Activated naive CD8-positive, alpha-beta T cell treated with anti-CD3 and anti-CD28 coated beads, Interleukin-2, amount 50 U/mL, for 24 hours (primary cell): Measurements from ENCODE around the gene HOXA10.

Experiments used
- ATAC-seq: fragments of 150-1000 bp; cut with Tn5 transposase; one replicate; pipeline ENCODE4 v1.10.0; 2021
- DNase-seq: peaks from one replicate; pipeline ENCODE4 v3.0.0; 2021
- H3K27ac Mint-ChIP-seq: one replicate; pipeline ENCODE4 v1.8.0; 2021; ENCODE audit warnings: mild to moderate bottlenecking, mixed read lengths
- H3K27me3 Mint-ChIP-seq: one replicate; pipeline ENCODE4 v1.8.0; 2021; ENCODE audit warnings: mixed read lengths
- H3K36me3 Mint-ChIP-seq: one replicate; pipeline ENCODE4 v1.8.0; 2021; ENCODE audit warnings: low read depth, mixed read lengths
- H3K4me1 Mint-ChIP-seq: one replicate; pipeline ENCODE4 v1.8.0; 2021; ENCODE audit warnings: mixed read lengths
- H3K4me3 Mint-ChIP-seq: one replicate; pipeline ENCODE4 v1.8.0; 2021; ENCODE audit warnings: mild to moderate bottlenecking, moderate library complexity, mixed read lengths
- H3K9me3 Mint-ChIP-seq: one replicate; pipeline ENCODE4 v1.8.0; 2021; ENCODE audit warnings: mixed read lengths

HOXA10 gene

DNA sequence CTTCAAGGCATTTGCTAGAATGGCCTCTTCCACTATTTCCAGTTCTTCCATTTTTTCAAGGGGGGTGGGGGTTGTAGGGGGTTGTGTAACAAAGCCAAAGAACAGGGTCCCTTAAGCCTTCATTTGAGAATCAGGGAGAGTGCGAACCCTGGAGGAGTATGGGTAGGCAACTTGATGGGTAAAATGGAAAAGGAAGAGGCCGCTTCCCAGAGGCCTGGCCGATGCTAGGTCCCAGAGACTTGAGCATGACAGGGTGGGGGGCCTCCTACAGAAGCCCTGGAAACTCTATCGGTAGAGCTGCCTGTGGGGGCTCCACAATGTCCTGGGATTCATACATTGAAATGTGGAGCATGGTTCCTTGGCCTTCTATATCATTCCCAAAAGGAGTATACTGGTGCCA, 34.9 kb upstream of the HOXA10 start:
- Mint-ChIP-seq H3K4me1 (peaks cover 17% of the 10 kb centered on the region), H3K4me3 (no peak overlapping the region), H3K27me3 (peaks cover 92% of the 10 kb centered on the region), H3K36me3 (no peaks in the 10 kb centered on the region), H3K9me3 (no peaks in the 10 kb centered on the region), H3K27ac (no peak overlapping the region)
- DNase-seq (no peak), ATAC-seq (no peak)

DNA sequence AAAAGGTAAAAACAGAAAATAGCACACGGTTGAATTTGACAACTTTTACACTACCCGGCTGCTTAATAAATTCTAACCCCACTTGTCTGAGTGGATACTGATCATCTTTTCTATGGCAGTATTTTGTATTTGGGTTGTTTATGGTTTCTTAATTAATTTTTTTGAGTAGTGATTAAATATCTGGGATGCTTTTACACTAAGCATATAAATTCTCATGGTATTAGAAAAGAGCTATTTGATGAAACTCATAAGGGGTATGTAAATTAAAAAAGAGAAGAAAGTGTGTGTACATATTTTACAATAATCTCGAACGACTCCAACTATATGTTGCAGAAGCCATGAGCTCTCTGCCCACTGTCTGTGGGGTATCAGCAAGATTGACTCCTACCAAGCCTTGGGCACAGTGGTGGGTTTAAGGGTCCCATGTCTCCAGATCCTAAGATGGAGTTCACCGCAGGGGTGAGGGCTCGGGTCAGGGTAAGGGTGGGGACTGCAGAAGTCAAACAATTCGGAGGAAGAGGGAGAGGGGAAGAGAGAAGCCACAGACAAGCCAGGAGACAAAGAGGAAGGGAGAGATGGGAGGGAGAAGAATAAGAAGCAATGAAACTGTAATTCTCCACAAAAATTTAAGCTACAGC, 33.3 kb upstream of the HOXA10 start:
- Mint-ChIP-seq H3K27ac (no peak overlapping the region), H3K4me3 (no peak overlapping the region), H3K4me1 (peaks cover 18% of the 10 kb centered on the region)

GRCh38 chr7:27205325-27206280, 31.5 kb upstream of the HOXA10 start:
- Mint-ChIP-seq H3K36me3 (no peaks in the 10 kb centered on the region), H3K9me3 (no peaks in the 10 kb centered on the region), H3K4me3 (no peak overlapping the region), H3K27ac (no peak overlapping the region), H3K27me3 (peaks cover 94% of the 10 kb centered on the region), H3K4me1 (peaks cover 34% of the 10 kb centered on the region)
- DNase-seq = no peak
- no peak for ATAC-seq

More for the DNA sequence above, 33.3 kb upstream of the HOXA10 start:
- DNase-seq (no peak), ATAC-seq (no peak)
- Mint-ChIP-seq H3K36me3 (no peaks in the 10 kb centered on the region), H3K9me3 (no peaks in the 10 kb centered on the region), H3K27me3 (peaks cover 93% of the 10 kb centered on the region)

DNA sequence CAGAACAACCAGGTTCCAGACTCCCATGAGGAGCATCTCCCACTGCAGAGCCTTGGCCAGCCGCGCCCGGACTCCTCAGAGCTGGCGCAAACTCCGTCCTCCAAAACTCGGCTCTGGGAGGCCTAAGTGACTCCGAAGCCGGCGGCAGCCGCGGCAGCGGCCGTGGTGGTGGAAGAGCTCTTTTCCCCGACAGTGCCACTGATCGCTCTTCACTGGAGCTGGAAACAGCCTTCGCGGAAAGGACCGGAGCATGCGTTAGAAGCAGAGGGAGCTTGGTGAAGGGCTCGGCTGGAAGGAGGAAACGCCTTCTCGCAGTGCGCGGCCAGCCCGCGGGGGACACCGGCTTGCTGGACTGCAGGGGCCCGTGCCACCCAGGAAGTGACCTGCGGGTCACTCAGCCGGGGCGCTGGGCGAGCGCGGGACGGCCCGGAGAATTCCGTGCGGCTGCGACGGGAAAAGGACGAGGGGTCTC, 30.8 kb upstream of the HOXA10 start:
- peaks cover 91% of the 10 kb centered on the region for H3K27me3 Mint-ChIP-seq
- no peaks in the 10 kb centered on the region for H3K9me3 Mint-ChIP-seq
- no peaks in the 10 kb centered on the region for H3K36me3 Mint-ChIP-seq
- H3K4me3 Mint-ChIP-seq = no peak overlapping the region
- ATAC-seq (no peak), DNase-seq (no peak)
- H3K27ac Mint-ChIP-seq = no peak overlapping the region
- peaks cover 33% of the 10 kb centered on the region for H3K4me1 Mint-ChIP-seq

GRCh38 chr7:27203964-27204594, 30.0 kb upstream of the HOXA10 start:
- Mint-ChIP-seq H3K4me1 (peaks cover 35% of the 10 kb centered on the region), H3K27ac (no peak overlapping the region), H3K4me3 (no peak overlapping the region), H3K36me3 (no peaks in the 10 kb centered on the region), H3K27me3 (peaks cover 84% of the 10 kb centered on the region), H3K9me3 (no peaks in the 10 kb centered on the region)
- ATAC-seq = no peak
- DNase-seq = no peak

DNA sequence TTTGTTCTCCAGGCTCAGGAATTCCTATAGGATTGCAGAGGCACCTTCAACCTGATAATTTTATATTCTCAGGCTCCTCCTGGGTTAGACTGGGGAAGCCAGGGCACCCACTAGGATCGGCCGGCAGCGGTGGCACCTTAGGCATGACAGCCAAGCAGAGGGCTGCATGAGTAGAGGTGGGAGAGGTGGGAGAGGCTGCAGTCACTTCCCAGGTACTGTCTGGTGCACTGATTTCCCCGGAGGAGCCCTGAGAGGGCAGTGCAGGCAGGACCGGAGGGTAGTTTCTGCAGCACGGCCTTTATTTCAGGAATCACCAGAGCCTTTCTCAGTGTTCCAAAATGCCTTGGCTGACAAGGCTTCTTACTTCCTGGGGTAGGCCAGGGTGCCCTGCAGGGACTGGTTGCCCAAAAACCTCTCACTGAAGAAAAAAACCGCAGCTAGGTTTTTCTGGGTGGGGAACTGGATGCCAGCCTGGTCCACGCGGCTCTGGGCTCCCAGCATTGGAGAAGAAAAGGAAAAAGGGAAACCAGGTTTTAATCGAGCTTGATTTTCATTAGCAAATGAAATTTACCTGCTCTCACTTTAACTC, 29.3 kb upstream of the HOXA10 start:
- Mint-ChIP-seq H3K27ac (no peak overlapping the region), H3K4me3 (no peak overlapping the region), H3K4me1 (peaks cover 39% of the 10 kb centered on the region), H3K36me3 (no peaks in the 10 kb centered on the region), H3K27me3 (peaks cover 83% of the 10 kb centered on the region), H3K9me3 (no peaks in the 10 kb centered on the region)
- DNase-seq (no peak), ATAC-seq (no peak)

GRCh38 chr7:27202862-27203134, 28.7 kb upstream of the HOXA10 start:
- H3K27me3 Mint-ChIP-seq = peaks cover 83% of the 10 kb centered on the region
- ATAC-seq = no peak
- H3K36me3 Mint-ChIP-seq = no peaks in the 10 kb centered on the region
- H3K4me3 Mint-ChIP-seq = no peak overlapping the region
- peak overlapping the region; percentile 5 for H3K27ac Mint-ChIP-seq
- peaks cover 42% of the 10 kb centered on the region for H3K4me1 Mint-ChIP-seq
- no peak for DNase-seq
- H3K9me3 Mint-ChIP-seq = no peaks in the 10 kb centered on the region

DNA sequence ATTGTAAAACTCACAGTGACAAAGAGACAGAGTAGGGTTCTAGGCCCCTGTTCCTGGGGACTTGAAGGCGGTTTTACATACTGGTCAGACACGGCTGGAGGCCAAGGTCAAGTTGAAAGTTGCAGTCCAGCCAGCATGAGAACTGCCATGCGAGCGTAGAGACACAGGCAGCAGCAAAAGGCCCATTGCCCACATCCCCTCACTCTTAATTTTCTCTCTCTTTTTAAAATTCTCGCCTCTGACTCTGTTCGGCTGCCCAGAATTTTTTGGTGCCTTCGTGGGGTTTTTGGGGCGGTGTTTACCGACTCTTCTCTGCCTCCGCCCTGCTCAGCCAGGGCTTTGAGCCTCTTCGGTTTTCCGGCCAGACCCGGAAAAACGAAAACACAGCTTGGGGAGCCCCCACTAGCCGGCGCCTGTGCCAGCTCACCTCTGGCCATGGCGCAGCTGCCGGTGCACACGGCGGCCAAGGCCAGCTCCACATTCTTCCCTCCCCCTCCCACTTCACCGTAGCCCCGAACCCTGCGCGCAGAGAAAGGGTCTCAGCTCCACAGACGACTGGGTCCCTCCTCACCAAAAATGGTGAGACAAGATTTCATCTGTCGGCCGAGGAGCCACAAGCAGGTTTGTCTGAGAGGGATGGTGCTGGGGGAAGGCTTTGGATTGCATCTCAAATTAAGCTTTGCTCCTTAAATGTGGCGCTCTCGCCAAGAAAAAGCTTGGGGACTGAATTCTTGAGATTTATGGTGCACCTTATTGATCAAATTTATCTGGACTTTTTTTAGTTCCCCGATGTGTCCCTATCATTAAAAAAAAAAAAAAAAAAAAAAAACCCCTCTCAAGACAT, 28.1 kb upstream of the HOXA10 start:
- no peak overlapping the region for H3K27ac Mint-ChIP-seq
- ATAC-seq (no peak), DNase-seq (no peak)
- H3K27me3 Mint-ChIP-seq = peaks cover 83% of the 10 kb centered on the region
- no peaks in the 10 kb centered on the region for H3K36me3 Mint-ChIP-seq
- peaks cover 42% of the 10 kb centered on the region for H3K4me1 Mint-ChIP-seq
- H3K9me3 Mint-ChIP-seq = no peaks in the 10 kb centered on the region
- H3K4me3 Mint-ChIP-seq = peak overlapping the region; percentile 17

- peaks cover 42% of the 10 kb centered on the region for H3K4me1 Mint-ChIP-seq
- ATAC-seq (no peak), DNase-seq (no peak)
- H3K9me3 Mint-ChIP-seq = no peaks in the 10 kb centered on the region
- H3K27me3 Mint-ChIP-seq = peaks cover 83% of the 10 kb centered on the region
- H3K27ac Mint-ChIP-seq = no peak overlapping the region
- H3K4me3 Mint-ChIP-seq = peak overlapping the region; percentile 40
- no peaks in the 10 kb centered on the region for H3K36me3 Mint-ChIP-seq
Observed at GRCh38 chr7:27201580-27202017, 27.5 kb upstream of the HOXA10 start.

- Mint-ChIP-seq H3K27me3 (peaks cover 81% of the 10 kb centered on the region), H3K4me3 (peak overlapping the region; percentile 40), H3K27ac (peak overlapping the region; percentile 13), H3K9me3 (no peaks in the 10 kb centered on the region), H3K4me1 (peaks cover 42% of the 10 kb centered on the region), H3K36me3 (no peaks in the 10 kb centered on the region)
- no peak for ATAC-seq
- DNase-seq = no peak
Observed at GRCh38 chr7:27200761-27201579, 26.9 kb upstream of the HOXA10 start.

GRCh38 chr7:27199849-27200760, 26.0 kb upstream of the HOXA10 start, which contains the start of gene HOXA13:
Gene HOXA13, minus strand, starts transcription at chr7:27200091. Its CDS starts 14 bp downstream, at chr7:27200077.
- ATAC-seq (peak; percentile 65), DNase-seq (no peak)
- Mint-ChIP-seq H3K9me3 (no peaks in the 10 kb centered on the region), H3K4me3 (peak within 1 kb of the TSS; percentile 75), H3K27me3 (peaks cover 81% of the 10 kb centered on the region), H3K36me3 (no peaks in the 10 kb centered on the region), H3K4me1 (peaks cover 37% of the 10 kb centered on the region), H3K27ac (peak within 1 kb of the TSS; percentile 13)
